Measurements from ENCODE around the gene C4orf33. TPM values are rescaled to one million over a fixed set of nuclear protein-coding genes. Genes with fewer than 3 reads are reported as not detected.

Gene C4orf33
- total RNA-seq, 2 donors from 2014 or later, result 14.9 to 31.2 TPM

DNA sequence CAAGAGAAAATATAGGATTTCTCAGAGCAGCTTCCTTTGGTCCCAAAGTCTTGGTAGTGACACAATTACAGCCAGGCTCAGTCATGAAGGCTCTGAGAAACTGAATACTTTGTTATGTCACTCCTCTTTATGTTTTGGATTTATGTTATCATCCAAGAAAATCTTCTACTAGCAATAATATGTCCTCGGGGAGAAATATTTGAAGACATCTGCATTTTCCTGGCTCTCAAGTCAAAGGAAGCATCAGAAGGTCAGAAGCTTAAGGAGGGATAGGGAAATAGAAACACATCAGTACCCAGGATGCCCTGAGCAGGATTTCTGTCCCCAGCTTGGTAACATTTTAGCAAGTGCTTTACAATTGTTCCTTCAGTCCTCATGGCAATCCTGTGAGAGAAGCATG, 54.0 kb downstream of the C4orf33 start:
- no peak overlapping the region for H3K9ac ChIP-seq (ENCODE audit: low read depth in 2 of 2, low read length in 2 of 2)
- H3K27me3 ChIP-seq, result no peaks in the 10 kb centered on the region
- TF ChIP-seq, protein P1, sequence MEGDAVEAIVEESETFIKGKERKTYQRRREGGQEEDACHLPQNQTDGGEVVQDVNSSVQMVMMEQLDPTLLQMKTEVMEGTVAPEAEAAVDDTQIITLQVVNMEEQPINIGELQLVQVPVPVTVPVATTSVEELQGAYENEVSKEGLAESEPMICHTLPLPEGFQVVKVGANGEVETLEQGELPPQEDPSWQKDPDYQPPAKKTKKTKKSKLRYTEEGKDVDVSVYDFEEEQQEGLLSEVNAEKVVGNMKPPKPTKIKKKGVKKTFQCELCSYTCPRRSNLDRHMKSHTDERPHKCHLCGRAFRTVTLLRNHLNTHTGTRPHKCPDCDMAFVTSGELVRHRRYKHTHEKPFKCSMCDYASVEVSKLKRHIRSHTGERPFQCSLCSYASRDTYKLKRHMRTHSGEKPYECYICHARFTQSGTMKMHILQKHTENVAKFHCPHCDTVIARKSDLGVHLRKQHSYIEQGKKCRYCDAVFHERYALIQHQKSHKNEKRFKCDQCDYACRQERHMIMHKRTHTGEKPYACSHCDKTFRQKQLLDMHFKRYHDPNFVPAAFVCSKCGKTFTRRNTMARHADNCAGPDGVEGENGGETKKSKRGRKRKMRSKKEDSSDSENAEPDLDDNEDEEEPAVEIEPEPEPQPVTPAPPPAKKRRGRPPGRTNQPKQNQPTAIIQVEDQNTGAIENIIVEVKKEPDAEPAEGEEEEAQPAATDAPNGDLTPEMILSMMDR (IDR thresholded peaks at IDR 0.05), result no peak
- H3K9me3 ChIP-seq, result no peaks in the 10 kb centered on the region
- no peak overlapping the region for H3K4me3 ChIP-seq
- no peaks in the 10 kb centered on the region for H3K4me1 ChIP-seq
- H3K36me3 ChIP-seq, result no peaks in the 10 kb centered on the region
- no peak overlapping the region for H3K27ac ChIP-seq
- no peak for DNase-seq
- intact Hi-C loops (cut with DNase I), result no loop called here

DNA sequence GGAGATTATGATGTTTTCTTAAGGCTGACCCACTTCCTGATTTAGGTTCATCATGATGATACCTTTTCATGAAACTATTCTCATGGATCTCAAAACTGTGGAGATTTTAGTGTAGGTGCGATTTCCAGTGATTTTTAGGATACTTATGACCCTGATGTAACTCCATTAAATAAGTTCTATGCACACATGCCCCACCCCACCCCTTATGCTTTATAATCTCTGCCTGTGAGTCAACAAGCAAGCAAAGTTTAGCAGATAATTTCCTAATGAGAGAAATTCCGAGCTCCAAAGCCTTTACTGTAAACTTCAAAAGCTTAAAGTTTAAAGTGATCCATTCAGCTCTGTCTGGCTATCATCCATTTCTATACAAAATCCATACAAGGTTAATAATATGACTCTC, 56.4 kb downstream of the C4orf33 start:
- no peak overlapping the region for H3K4me3 ChIP-seq
- intact Hi-C loops (cut with DNase I), result no loop called here
- no peak for DNase-seq
- no peaks in the 10 kb centered on the region for H3K9me3 ChIP-seq
- H3K9ac ChIP-seq (ENCODE audit: low read depth in 2 of 2, low read length in 2 of 2), result no peak overlapping the region
- H3K4me1 ChIP-seq, result no peaks in the 10 kb centered on the region
- H3K27me3 ChIP-seq, result no peaks in the 10 kb centered on the region
- no peaks in the 10 kb centered on the region for H3K36me3 ChIP-seq
- TF ChIP-seq, protein P1 (IDR thresholded peaks at IDR 0.05), result no peak
- H3K27ac ChIP-seq, result no peak overlapping the region

DNA sequence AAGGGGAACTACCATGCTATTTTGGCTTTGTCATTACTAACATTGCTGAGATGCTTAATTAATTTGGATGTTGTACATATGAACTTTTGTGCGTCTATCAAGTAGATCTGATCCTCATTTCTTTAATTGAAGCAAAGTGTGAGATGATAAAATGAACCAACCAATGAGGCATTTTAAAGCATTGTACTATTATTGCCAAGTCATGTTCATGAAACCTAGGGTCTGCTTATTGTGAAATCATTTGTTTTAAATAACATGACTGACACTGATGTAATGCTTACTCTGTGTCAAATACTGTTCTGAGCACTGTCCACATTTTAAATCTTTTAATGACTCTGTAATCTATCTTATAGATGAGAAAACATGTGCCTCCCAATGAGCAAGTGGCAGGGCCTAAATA, 57.7 kb downstream of the C4orf33 start:
- Histone ChIP-seq H3K9me3 (no peaks in the 10 kb centered on the region), H3K27ac (no peak overlapping the region), H3K9ac (ENCODE audit: low read depth in 2 of 2, low read length in 2 of 2) (no peak overlapping the region), H3K36me3 (no peaks in the 10 kb centered on the region), H3K4me1 (no peaks in the 10 kb centered on the region), H3K27me3 (no peaks in the 10 kb centered on the region), H3K4me3 (no peak overlapping the region)
- no peak for DNase-seq
- TF ChIP-seq, protein P1 (IDR thresholded peaks at IDR 0.05), result no peak
- intact Hi-C loops (cut with DNase I), result no loop called here

DNA sequence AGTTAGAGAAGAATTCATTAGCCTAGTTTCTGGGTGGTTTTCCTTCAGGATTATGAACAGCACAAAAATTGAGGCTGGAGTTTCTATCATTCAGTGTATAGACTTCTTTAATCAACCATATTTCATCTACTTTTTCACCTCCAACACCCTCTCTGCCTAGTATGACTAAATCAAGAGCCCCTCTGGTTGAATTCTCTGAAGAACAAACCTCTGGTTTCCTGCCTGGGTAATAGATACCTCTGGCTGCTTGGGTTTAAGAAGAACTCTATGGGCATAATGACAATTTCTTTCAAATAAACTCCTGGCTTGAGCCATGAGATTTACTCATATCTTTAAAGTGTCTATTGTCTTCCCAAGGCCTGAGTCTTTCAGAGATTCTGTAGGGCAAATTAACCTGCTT, 66.5 kb downstream of the C4orf33 start:
- H3K27ac ChIP-seq, result no peak overlapping the region
- H3K4me1 ChIP-seq, result no peaks in the 10 kb centered on the region
- intact Hi-C loops (cut with DNase I), result no loop called here
- no peaks in the 10 kb centered on the region for H3K9me3 ChIP-seq
- no peak overlapping the region for H3K9ac ChIP-seq (ENCODE audit: low read depth in 2 of 2, low read length in 2 of 2)
- no peaks in the 10 kb centered on the region for H3K36me3 ChIP-seq
- TF ChIP-seq, protein P1 (IDR thresholded peaks at IDR 0.05), result no peak
- no peaks in the 10 kb centered on the region for H3K27me3 ChIP-seq
- no peak for DNase-seq
- H3K4me3 ChIP-seq, result no peak overlapping the region

DNA sequence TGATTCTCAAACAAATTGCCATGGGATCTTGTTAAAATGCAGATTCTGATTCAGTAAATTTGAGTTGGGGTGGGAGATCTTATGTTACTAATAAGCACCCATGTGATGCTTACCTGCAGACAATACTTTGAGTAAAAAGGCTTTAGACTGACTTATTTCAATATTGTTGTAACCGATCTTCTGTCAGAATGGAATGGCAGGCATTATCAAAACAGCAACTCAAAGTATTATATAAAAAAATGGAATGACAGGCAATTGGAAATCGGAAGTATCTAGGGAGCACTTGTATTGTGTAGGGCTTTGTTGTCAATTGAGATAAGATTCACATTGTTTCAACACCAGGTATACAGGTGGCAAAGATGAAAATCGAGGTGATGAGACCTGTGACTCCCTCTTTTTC, 67.5 kb downstream of the C4orf33 start:
- Histone ChIP-seq H3K9me3 (no peaks in the 10 kb centered on the region), H3K36me3 (no peaks in the 10 kb centered on the region), H3K27me3 (no peaks in the 10 kb centered on the region), H3K9ac (ENCODE audit: low read depth in 2 of 2, low read length in 2 of 2) (no peak overlapping the region), H3K4me3 (no peak overlapping the region), H3K27ac (no peak overlapping the region), H3K4me1 (no peaks in the 10 kb centered on the region)
- intact Hi-C loops (cut with DNase I), result no loop called here
- TF ChIP-seq, protein P1 (IDR thresholded peaks at IDR 0.05), result no peak
- DNase-seq, result no peak

DNA sequence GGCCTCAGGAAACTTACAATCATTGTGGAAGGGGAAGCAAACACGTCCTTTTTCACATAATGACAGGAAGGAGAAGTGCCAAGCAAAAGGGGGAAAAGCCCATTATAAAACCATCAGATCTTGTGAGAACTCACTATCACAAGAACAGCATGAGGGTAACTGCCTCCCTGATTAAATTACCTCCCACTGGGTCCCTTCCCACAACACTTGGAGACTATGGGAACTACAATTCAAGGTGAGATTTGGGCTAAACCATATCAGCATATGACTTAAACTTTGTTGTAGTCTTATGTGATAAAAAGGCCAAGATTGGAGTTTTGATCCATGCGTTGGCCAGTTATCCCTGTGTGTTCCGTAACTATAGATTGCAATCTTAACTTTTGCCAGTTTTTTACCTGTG, 68.3 kb downstream of the C4orf33 start:
- Histone ChIP-seq H3K36me3 (no peaks in the 10 kb centered on the region), H3K9me3 (no peaks in the 10 kb centered on the region), H3K4me1 (no peaks in the 10 kb centered on the region), H3K27me3 (no peaks in the 10 kb centered on the region), H3K4me3 (no peak overlapping the region), H3K9ac (ENCODE audit: low read depth in 2 of 2, low read length in 2 of 2) (no peak overlapping the region), H3K27ac (no peak overlapping the region)
- DNase-seq, result no peak
- TF ChIP-seq, protein P1 (IDR thresholded peaks at IDR 0.05), result no peak
- intact Hi-C loops (cut with DNase I), result no loop called here

Measured in colonic mucosa (tissue), 4 donors.